IMR-90 (cell line): Measurements from ENCODE around the gene KIAA0319L. TPM values are rescaled to one million over a fixed set of nuclear protein-coding genes. Genes with fewer than 3 reads are reported as not detected.

Source experiments
- ATAC-seq: fragments of 200-7000 bp; cut with Tn5 transposase; 2 replicates; pipeline ENCODE4 v1.9.1; 2020; ENCODE audit warnings: low read depth, mild to moderate bottlenecking, moderate library complexity
- BruUV-seq: library from RNA; stranded (reverse); fragments of 400-500 nt; replicated peaks from 2 replicates; lab custom pipeline; 2021; lab: Mats Ljungman, UMichigan
- CTCF ChIA-PET: fragments of 300-600 bp; formaldehyde crosslinking; extraction: SDS; loops from one replicate; lab custom pipeline; 2021; ENCODE audit warnings: antibody characterized with exemption; lab: Yijun Ruan, JAX
- POLR2A ChIA-PET: fragments of 300-600 bp; sonication (Branson Sonifier 250); formaldehyde crosslinking; loops from one replicate; lab custom pipeline; 2022; ENCODE audit warnings: antibody characterized with exemption; ENCODE audit not compliant: unreplicated experiment; lab: Charles Lee
- DNase-seq: peaks from one replicate; pipeline ENCODE4 v3.0.0; 2013
- H2AFZ ChIP-seq: replicated peaks from 2 replicates; pipeline ENCODE3; 2013; ENCODE audit warnings: low read length, mild to moderate bottlenecking; ENCODE audit not compliant: poor library complexity
- H2AK5ac ChIP-seq: 2 replicates; pipeline ENCODE4 v1.6.1; 2013; ENCODE audit warnings: low read depth, low read length, inconsistent platforms
- H2AK9ac ChIP-seq: replicated peaks from 2 replicates; pipeline ENCODE3; 2013; ENCODE audit warnings: mild to moderate bottlenecking, low read depth, low read length, moderate library complexity; ENCODE audit not compliant: poor library complexity
- H2BK120ac ChIP-seq: 2 replicates; pipeline ENCODE4 v1.6.1; 2013; ENCODE audit warnings: low read depth, low read length, inconsistent platforms
- H2BK15ac ChIP-seq: 3 replicates; pipeline ENCODE4 v1.6.1; 2013; ENCODE audit warnings: low read depth, low read length, inconsistent platforms
- H2BK20ac ChIP-seq: 2 replicates; pipeline ENCODE4 v1.6.1; 2013; ENCODE audit warnings: low read depth, mild to moderate bottlenecking, inconsistent platforms, low read length, moderate library complexity
- H2BK5ac ChIP-seq: 2 replicates; pipeline ENCODE4 v1.6.1; 2013; ENCODE audit warnings: mild to moderate bottlenecking, low read depth, low read length, inconsistent platforms; ENCODE audit not compliant: poor library complexity, severe bottlenecking
- H3K14ac ChIP-seq: replicated peaks from 2 replicates; pipeline ENCODE4 v1.6.1; 2013; ENCODE audit warnings: low read depth, low read length, inconsistent platforms
- H3K18ac ChIP-seq: 2 replicates; pipeline ENCODE4 v1.6.1; 2013; ENCODE audit warnings: low read depth, low read length, control low read depth
- H3K23ac ChIP-seq: 2 replicates; pipeline ENCODE4 v1.6.1; 2013; ENCODE audit warnings: low read depth, low read length, inconsistent platforms
- H3K27ac ChIP-seq: 2 replicates; pipeline ENCODE4 v1.5.1; 2013; ENCODE audit warnings: mild to moderate bottlenecking, control low read depth, low read length; ENCODE audit not compliant: insufficient read depth
- H3K27me3 ChIP-seq: 2 replicates; pipeline ENCODE4 v1.6.1; 2013; ENCODE audit warnings: low read length; ENCODE audit not compliant: control insufficient read depth, insufficient read depth
- H3K36me3 ChIP-seq: 2 replicates; pipeline ENCODE4 v1.6.1; 2013; ENCODE audit warnings: low read length, mixed read lengths; ENCODE audit not compliant: control insufficient read depth, insufficient read depth
- H3K4ac ChIP-seq: 2 replicates; pipeline ENCODE4 v1.6.1; 2013; ENCODE audit warnings: low read depth, low read length, inconsistent platforms
- H3K4me1 ChIP-seq: 2 replicates; pipeline ENCODE4 v1.6.1; 2013; ENCODE audit warnings: low read length, mixed read lengths; ENCODE audit not compliant: control insufficient read depth, insufficient read depth
- H3K4me2 ChIP-seq: 2 replicates; pipeline ENCODE4 v1.6.1; 2013; ENCODE audit warnings: low read depth, mild to moderate bottlenecking, control low read depth, low read length, moderate library complexity
- H3K4me3 ChIP-seq: 2 replicates; pipeline ENCODE4 v1.5.1; 2013; ENCODE audit warnings: low read depth, mild to moderate bottlenecking, control low read depth, low read length, moderate library complexity; ENCODE audit not compliant: insufficient read depth
- H3K56ac ChIP-seq: 2 replicates; pipeline ENCODE4 v1.6.1; 2013; ENCODE audit warnings: low read length, inconsistent platforms; ENCODE audit not compliant: insufficient read depth; ENCODE audit errors: extremely low read depth
- H3K79me1 ChIP-seq, 2 experiments: 2 replicates each; pipeline ENCODE4 v1.6.1; 2013; ENCODE audit warnings: low read length in 2 of 2, inconsistent platforms in 1 of 2, low read depth in 1 of 2
- H3K9ac ChIP-seq: 2 replicates; pipeline ENCODE4 v1.6.1; 2013; ENCODE audit warnings: low read depth, low read length, control low read depth
- H3K9me1 ChIP-seq: 2 replicates; pipeline ENCODE4 v1.6.1; 2013; ENCODE audit warnings: low read length, inconsistent platforms; ENCODE audit not compliant: insufficient read depth
- H3K9me3 ChIP-seq: 2 replicates; pipeline ENCODE4 v1.6.1; 2013; ENCODE audit warnings: low read length; ENCODE audit not compliant: control insufficient read depth, insufficient read depth
- H4K20me1 ChIP-seq: 2 replicates; pipeline ENCODE4 v1.6.1; 2013; ENCODE audit warnings: low read length, inconsistent platforms; ENCODE audit not compliant: insufficient read depth
- H4K5ac ChIP-seq: 2 replicates; pipeline ENCODE4 v1.6.1; 2013; ENCODE audit warnings: mild to moderate bottlenecking, low read depth, low read length, control low read depth
- H4K8ac ChIP-seq, 2 experiments: 2 replicates each; pipeline ENCODE4 v1.6.1; 2013; ENCODE audit warnings: low read depth in 2 of 2, low read length in 2 of 2, control low read depth in 1 of 2, inconsistent platforms in 1 of 2
- H4K91ac ChIP-seq: 2 replicates; pipeline ENCODE4 v1.6.1; 2013; ENCODE audit warnings: low read depth, low read length, inconsistent platforms; ENCODE audit not compliant: insufficient read depth
- CHD1 ChIP-seq: IDR thresholded peaks from 2 replicates; pipeline ENCODE4 v1.6.1; 2012; ENCODE audit warnings: low read depth, low read length, improper control_type of control experiment
- FOS ChIP-seq: fragments of 150-350 bp; IDR thresholded peaks from 2 replicates; pipeline ENCODE4 v1.6.1; 2016; ENCODE audit warnings: low read depth, low read length
- MAFK ChIP-seq: IDR thresholded peaks from 2 replicates; pipeline ENCODE4 v1.6.1; 2012; ENCODE audit warnings: low read depth, low read length, improper control_type of control experiment
- MAZ ChIP-seq: IDR thresholded peaks from 2 replicates; pipeline ENCODE4 v1.6.1; 2012; ENCODE audit warnings: low read depth, mild to moderate bottlenecking, low read length, improper control_type of control experiment, moderate library complexity, borderline replicate concordance
- POLR2A ChIP-seq: IDR thresholded peaks from 2 replicates; pipeline ENCODE4 v1.6.1; 2012; ENCODE audit warnings: mild to moderate bottlenecking, low read depth, low read length
- RAD21 ChIP-seq: IDR thresholded peaks from 2 replicates; pipeline ENCODE4 v1.6.1; 2012; ENCODE audit warnings: low read length, improper control_type of control experiment
- RCOR1 ChIP-seq: IDR thresholded peaks from 2 replicates; pipeline ENCODE4 v1.6.1; 2012; ENCODE audit warnings: mild to moderate bottlenecking, low read length, improper control_type of control experiment; ENCODE audit not compliant: insufficient replicate concordance
- RFX5 ChIP-seq: IDR thresholded peaks from 2 replicates; pipeline ENCODE4 v1.8.0; 2012; ENCODE audit warnings: low read depth, mild to moderate bottlenecking, low read length, moderate library complexity
- USF2 ChIP-seq: fragments of 150-350 bp; IDR thresholded peaks from 2 replicates; pipeline ENCODE4 v1.6.1; 2017; ENCODE audit warnings: mild to moderate bottlenecking, antibody characterized with exemption, low read length, low read depth
- WGBS, 2 experiments: methylation state at CpG; one replicate each; pipeline versions ENCODE4 v1.1.5 to v1.1.7; 2013; ENCODE audit warnings: missing lambda C conversion rate in 2 of 2; ENCODE audit not compliant: insufficient read length in 1 of 2; ENCODE audit errors: extremely low coverage in 2 of 2; 5-methylcytosine and 5-hydroxymethylcytosine counted together
- dilution Hi-C: fragments of 300-500 bp; cut with HindIII; formaldehyde crosslinking; loops from one replicate; pipeline ENCODE4 v1.14.3; 2018; ENCODE audit warnings: low sequenced_read_pairs; ENCODE audit not compliant: unreplicated experiment
- in situ Hi-C: fragments of 300-500 bp; cut with MboI; formaldehyde crosslinking; loops from 3 replicates; pipeline ENCODE4 v1.14.3; 2019; ENCODE audit warnings: low sequenced_read_pairs, inconsistent platforms, mixed read lengths
- intact Hi-C: fragments of 100-400 bp; cut with micrococcal nuclease; formaldehyde crosslinking; loops from 2 replicates; pipeline ENCODE4 v1.10.0; 2022
- polyA plus RNA-seq, 3 experiments: library from polyadenylated mRNA; depleted of rRNA; stranded (reverse); fragments of >200 nt; gene quantifications; 2 replicates each; pipeline ENCODE4 v1.2.3, GENCODE V29; 2012; ENCODE audit warnings: low replicate concordance in 1 of 3
- total RNA-seq: library from RNA; depleted of rRNA; stranded (reverse); fragments of >200 nt; gene quantifications from 2 replicates; pipeline ENCODE4 v1.2.3, GENCODE V29; 2012

KIAA0319L gene
- total and polyA plus RNA-seq, 2 of the 4 experiments (the other 2 are of a cell fraction) = 38.0 to 49.8 TPM

DNA sequence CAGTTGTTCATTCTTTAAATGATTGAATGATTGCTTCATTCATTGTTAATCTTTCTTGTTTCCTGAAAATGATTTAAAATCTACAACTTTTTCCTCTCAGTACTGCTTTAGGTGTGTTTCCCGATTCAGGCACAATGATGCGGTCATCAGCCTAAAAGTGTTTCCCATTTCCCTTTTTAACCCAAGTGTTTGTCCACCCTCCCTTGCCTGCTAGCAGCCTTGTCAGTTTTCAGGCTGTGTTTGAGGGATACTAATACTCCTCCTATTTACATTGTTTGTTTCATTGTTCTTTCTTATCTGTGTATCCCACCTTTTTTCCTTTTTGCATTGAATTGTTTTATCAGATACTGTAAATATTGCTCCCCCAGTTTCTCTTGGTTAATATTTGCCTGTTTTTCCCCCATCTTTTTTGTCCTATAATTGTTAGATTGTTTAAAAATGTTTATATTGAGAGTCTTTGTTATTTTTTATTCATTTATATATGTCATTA is 131.1 kb downstream of the KIAA0319L start:
- H3K23ac ChIP-seq = no peak overlapping the region
- no peak overlapping the region for H3K18ac ChIP-seq
- DNase-seq = no peak
- CTCF ChIA-PET = no interaction called here
- no peak overlapping the region for H3K27ac ChIP-seq
- H3K9me3 ChIP-seq = no peaks in the 10 kb centered on the region
- no peak for ATAC-seq
- no peak overlapping the region for H2BK5ac ChIP-seq
- peaks cover 2% of the 10 kb centered on the region; the same call in 1 of the 2 replicates for H3K4me1 ChIP-seq
- WGBS, 2 experiments = no CpG with 5 or more reads among the region's 2 CpGs
- peaks cover 11% of the 10 kb centered on the region; the same call in 1 of the 2 replicates for H3K36me3 ChIP-seq
- no peak overlapping the region for H3K56ac ChIP-seq
- no peak overlapping the region for H3K4me3 ChIP-seq
- no peak overlapping the region for H4K5ac ChIP-seq
- no peak overlapping the region for H2AK5ac ChIP-seq
- H3K14ac ChIP-seq = no peak overlapping the region
- peaks cover 0 to 3% of the 10 kb centered on the region in 2 experiments; a peak in 1 of 4 replicates for H3K79me1 ChIP-seq
- H3K4me2 ChIP-seq = no peak overlapping the region
- H2AFZ ChIP-seq = no peak overlapping the region
- intact Hi-C loops (no loop called here), dilution Hi-C loops (no loop called here), in situ Hi-C loops (no loop called here)
- POLR2A ChIA-PET = no interaction called here
- no peak overlapping the region for H2BK15ac ChIP-seq
- H2BK20ac ChIP-seq = no peak overlapping the region
- H3K4ac ChIP-seq = no peak overlapping the region
- no peak overlapping the region for H3K9ac ChIP-seq
- H2BK120ac ChIP-seq = no peak overlapping the region
- no TSS peak for BruUV-seq
- no peak overlapping the region for H4K91ac ChIP-seq
- no peak for TF ChIP-seq MAFK
- no peak for TF ChIP-seq POLR2A
- TF ChIP-seq RFX5 = no peak
- TF ChIP-seq USF2 = no peak
- TF ChIP-seq CHD1 = no peak
- TF ChIP-seq FOS = no peak
- no peak for TF ChIP-seq RCOR1
- no peak for TF ChIP-seq MAZ
- TF ChIP-seq RAD21 = no peak
- H3K9me1 ChIP-seq = peaks cover 7% of the 10 kb centered on the region
- H4K8ac ChIP-seq = no peak overlapping the region
- no peak overlapping the region for H2AK9ac ChIP-seq
- no peaks in the 10 kb centered on the region for H3K27me3 ChIP-seq
- peaks cover 3% of the 10 kb centered on the region; the same call in 1 of the 2 replicates for H4K20me1 ChIP-seq
